Measurements from ENCODE around the gene SPOCD1.
A peak's percentile ranks its signal among the peaks of the same experiment; 100 is the strongest.

SPOCD1 gene

DNA sequence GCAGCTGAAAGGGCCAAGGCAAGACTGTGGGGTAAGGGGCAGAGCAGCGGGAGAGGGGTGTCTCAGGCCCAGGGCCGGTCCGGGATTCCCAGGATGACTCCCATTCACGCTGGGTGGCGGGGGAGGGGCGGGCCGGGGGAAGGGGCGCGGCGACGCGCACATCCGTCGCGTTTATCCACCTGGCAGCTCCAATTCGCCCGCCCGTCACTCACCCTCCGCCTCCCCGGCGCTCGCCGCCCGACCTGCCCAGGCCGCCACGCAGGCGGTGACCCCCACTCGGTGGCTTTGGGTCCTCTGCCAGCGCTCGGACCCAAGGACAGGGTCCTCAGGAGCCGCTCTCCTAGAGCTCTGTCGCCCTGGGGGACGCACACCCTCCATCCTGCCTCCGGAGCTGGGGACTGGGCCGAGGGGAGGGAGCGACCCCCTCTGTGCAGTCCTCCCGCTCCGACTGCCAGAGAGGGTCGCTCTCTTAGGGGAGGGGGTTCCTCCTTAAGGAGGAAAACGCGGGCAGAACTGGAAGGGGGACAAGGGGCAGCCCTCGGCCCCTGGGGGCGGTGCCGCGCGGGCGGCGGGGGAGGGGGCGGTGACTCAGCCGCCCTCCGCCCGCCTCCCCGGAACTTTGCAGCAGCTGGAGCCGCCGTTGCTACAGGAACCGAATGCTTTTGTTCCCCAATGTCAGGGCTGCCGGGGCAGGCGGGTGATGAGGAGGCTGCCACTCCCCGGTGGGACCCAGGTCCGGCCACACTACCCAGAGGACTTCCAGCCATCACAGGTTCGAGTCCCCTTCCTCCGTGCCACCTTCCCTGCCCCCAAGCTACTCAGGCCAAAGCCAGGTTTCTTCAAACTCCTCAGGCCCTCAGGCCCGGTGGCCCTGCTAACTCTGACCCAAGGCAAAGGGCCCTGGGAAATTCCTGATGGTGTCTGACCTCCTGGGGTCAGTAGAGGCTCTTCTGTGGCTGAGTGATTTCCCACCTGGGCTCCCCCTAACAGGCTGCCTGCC is 55.1 kb downstream of the SPOCD1 start:
- no peak overlapping the region for H3K27ac ChIP-seq (replicated peaks)
- DNase-seq (ENCODE audit: low read depth in 1 of 2, low spot score in 1 of 2) = peak; percentile 35 to 63
- H3K4me3 ChIP-seq (replicated peaks; ENCODE audit: insufficient read depth, low read length) = peak overlapping the region; percentile 28
- no peak for TF ChIP-seq GABPA (IDR thresholded peaks at IDR 0.05; ENCODE audit: low read depth)
- TF ChIP-seq, protein P1, sequence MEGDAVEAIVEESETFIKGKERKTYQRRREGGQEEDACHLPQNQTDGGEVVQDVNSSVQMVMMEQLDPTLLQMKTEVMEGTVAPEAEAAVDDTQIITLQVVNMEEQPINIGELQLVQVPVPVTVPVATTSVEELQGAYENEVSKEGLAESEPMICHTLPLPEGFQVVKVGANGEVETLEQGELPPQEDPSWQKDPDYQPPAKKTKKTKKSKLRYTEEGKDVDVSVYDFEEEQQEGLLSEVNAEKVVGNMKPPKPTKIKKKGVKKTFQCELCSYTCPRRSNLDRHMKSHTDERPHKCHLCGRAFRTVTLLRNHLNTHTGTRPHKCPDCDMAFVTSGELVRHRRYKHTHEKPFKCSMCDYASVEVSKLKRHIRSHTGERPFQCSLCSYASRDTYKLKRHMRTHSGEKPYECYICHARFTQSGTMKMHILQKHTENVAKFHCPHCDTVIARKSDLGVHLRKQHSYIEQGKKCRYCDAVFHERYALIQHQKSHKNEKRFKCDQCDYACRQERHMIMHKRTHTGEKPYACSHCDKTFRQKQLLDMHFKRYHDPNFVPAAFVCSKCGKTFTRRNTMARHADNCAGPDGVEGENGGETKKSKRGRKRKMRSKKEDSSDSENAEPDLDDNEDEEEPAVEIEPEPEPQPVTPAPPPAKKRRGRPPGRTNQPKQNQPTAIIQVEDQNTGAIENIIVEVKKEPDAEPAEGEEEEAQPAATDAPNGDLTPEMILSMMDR (IDR thresholded peaks at IDR 0.05; ENCODE audit: insufficient read depth, low read length) = no peak
- no peak for TF ChIP-seq SPI1 (IDR thresholded peaks at IDR 0.05; ENCODE audit: borderline replicate concordance, low read depth)
- TF ChIP-seq, protein P2, sequence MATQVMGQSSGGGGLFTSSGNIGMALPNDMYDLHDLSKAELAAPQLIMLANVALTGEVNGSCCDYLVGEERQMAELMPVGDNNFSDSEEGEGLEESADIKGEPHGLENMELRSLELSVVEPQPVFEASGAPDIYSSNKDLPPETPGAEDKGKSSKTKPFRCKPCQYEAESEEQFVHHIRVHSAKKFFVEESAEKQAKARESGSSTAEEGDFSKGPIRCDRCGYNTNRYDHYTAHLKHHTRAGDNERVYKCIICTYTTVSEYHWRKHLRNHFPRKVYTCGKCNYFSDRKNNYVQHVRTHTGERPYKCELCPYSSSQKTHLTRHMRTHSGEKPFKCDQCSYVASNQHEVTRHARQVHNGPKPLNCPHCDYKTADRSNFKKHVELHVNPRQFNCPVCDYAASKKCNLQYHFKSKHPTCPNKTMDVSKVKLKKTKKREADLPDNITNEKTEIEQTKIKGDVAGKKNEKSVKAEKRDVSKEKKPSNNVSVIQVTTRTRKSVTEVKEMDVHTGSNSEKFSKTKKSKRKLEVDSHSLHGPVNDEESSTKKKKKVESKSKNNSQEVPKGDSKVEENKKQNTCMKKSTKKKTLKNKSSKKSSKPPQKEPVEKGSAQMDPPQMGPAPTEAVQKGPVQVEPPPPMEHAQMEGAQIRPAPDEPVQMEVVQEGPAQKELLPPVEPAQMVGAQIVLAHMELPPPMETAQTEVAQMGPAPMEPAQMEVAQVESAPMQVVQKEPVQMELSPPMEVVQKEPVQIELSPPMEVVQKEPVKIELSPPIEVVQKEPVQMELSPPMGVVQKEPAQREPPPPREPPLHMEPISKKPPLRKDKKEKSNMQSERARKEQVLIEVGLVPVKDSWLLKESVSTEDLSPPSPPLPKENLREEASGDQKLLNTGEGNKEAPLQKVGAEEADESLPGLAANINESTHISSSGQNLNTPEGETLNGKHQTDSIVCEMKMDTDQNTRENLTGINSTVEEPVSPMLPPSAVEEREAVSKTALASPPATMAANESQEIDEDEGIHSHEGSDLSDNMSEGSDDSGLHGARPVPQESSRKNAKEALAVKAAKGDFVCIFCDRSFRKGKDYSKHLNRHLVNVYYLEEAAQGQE (IDR thresholded peaks at IDR 0.05; ENCODE audit: insufficient replicate concordance, low read depth) = no peak
- TF ChIP-seq POLR2AphosphoS5 (IDR thresholded peaks at IDR 0.05; ENCODE audit: low read depth) = no peak
- peaks cover 58% of the 10 kb centered on the region for H3K27me3 ChIP-seq (ENCODE audit: insufficient read depth, poor library complexity, severe bottlenecking)

DNA sequence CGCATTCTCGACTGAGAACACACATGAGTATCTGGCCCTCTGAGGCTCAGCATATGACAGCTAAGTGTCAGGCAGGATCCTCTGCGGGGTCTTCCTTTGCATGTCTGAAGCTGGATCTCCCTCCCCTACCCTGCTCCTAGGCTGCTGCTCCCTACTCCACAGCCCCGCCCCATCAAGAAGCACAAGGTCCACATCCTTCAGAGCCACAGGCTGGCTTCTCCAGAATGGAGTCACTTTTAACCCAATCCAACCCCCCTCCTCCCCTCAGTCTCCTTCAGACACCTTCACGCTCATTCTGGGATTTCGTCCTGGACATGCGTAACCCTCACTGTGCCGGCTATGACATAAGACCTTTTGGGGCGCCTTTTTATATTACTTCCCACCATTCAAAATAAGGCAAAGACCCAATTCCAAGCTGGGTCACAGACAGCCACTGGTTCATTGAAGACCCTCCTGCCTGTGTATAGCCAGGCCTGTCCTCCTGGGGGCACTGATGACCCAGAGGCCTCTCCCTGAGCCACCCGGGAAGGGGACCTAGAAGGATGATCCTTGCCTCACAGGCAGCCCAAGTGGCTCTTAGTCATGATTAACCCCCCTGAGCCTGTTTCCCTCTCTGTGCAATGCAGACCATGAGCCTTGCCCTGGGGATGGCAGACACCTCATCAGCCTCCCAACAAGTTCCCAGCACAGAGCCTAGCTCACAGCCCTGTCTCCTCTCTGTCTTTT is 56.4 kb downstream of the SPOCD1 start:
- H3K4me3 ChIP-seq (replicated peaks; ENCODE audit: insufficient read depth, low read length) = no peak overlapping the region
- no peak for DNase-seq (ENCODE audit: low read depth in 1 of 2, low spot score in 1 of 2)
- H3K27ac ChIP-seq (replicated peaks) = no peak overlapping the region
- peaks cover 45% of the 10 kb centered on the region for H3K27me3 ChIP-seq (ENCODE audit: insufficient read depth, poor library complexity, severe bottlenecking)
- TF ChIP-seq POLR2AphosphoS5 (IDR thresholded peaks at IDR 0.05; ENCODE audit: low read depth) (no peak), GABPA (IDR thresholded peaks at IDR 0.05; ENCODE audit: low read depth) (no peak), SPI1 (IDR thresholded peaks at IDR 0.05; ENCODE audit: borderline replicate concordance, low read depth) (no peak)
- TF ChIP-seq, protein P1 (IDR thresholded peaks at IDR 0.05; ENCODE audit: insufficient read depth, low read length) = no peak
- TF ChIP-seq, protein P2 (IDR thresholded peaks at IDR 0.05; ENCODE audit: insufficient replicate concordance, low read depth) = no peak

DNA sequence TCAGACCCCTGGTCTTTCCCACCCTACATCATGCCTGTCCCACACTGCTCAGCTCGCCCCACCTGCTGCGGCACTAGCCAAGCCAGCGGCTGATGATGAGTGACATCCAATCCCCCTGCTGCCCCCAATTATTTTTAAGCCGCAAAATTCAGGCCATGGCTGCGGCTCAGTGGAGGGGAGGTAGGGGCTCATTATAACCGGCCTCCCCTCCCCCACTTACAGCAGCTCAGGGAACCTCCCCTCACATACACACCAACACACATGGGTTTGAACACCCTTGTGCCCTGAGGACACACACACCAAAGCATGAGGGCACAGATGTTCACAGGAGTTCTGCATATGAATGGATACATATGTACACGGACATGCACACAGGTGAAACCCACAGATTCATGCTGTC is 57.0 kb downstream of the SPOCD1 start:
- Histone ChIP-seq H3K27ac (replicated peaks) (no peak overlapping the region), H3K27me3 (ENCODE audit: insufficient read depth, poor library complexity, severe bottlenecking) (peaks cover 44% of the 10 kb centered on the region), H3K4me3 (replicated peaks; ENCODE audit: insufficient read depth, low read length) (no peak overlapping the region)
- no peak for DNase-seq (ENCODE audit: low read depth in 1 of 2, low spot score in 1 of 2)
- no peak for TF ChIP-seq GABPA (IDR thresholded peaks at IDR 0.05; ENCODE audit: low read depth)
- TF ChIP-seq POLR2AphosphoS5 (IDR thresholded peaks at IDR 0.05; ENCODE audit: low read depth) = no peak
- no peak for TF ChIP-seq SPI1 (IDR thresholded peaks at IDR 0.05; ENCODE audit: borderline replicate concordance, low read depth)
- TF ChIP-seq, protein P1 (IDR thresholded peaks at IDR 0.05; ENCODE audit: insufficient read depth, low read length) = no peak
- TF ChIP-seq, protein P2 (IDR thresholded peaks at IDR 0.05; ENCODE audit: insufficient replicate concordance, low read depth) = no peak

Data from HL-60 (cell line).